ENCODE measurements around the gene NAPEPLD. TPM values are rescaled to one million over a fixed set of nuclear protein-coding genes. Genes with fewer than 3 reads are reported as not detected.

The NAPEPLD gene
- total RNA-seq, result 35.1 TPM

GRCh38 chr7:103148994-103149807, at the start of gene NAPEPLD:
Gene NAPEPLD, minus strand, starts transcription at chr7:103149099. Its CDS starts 20,323 bp downstream, at chr7:103128776.

GRCh38 chr7:103074519-103075336, 74.2 kb downstream of the NAPEPLD start, which contains the start of the genes ARMC10 and FBXL13:
Gene ARMC10, plus strand, starts transcription at chr7:103075140. Its CDS starts 133 bp downstream, at chr7:103075273.
Gene FBXL13, minus strand, starts transcription at chr7:103074796.

Other genes starting within 250 kb of the NAPEPLD start
- 46.9 TPM for gene LRRC17, start 236.1 kb downstream of the NAPEPLD start, total RNA-seq
- gene FBXL13, start 74.3 kb downstream of the NAPEPLD start, total RNA-seq, result 10.0 TPM
- gene ARMC10, start 74.0 kb downstream of the NAPEPLD start, total RNA-seq, result 40.1 TPM
- gene PMPCB, start 148.3 kb upstream of the NAPEPLD start, total RNA-seq, result 88.3 TPM
- 29.9 TPM for gene DNAJC2, start 195.7 kb upstream of the NAPEPLD start, total RNA-seq
- 114 TPM for gene PSMC2, start 198.5 kb upstream of the NAPEPLD start, total RNA-seq